HEK293 (cell line): ENCODE measurements around the gene CD40LG.

Experiments
- CTCF ChIA-PET: fragments of 350-600 bp; formaldehyde crosslinking; extraction: SDS; loops from one replicate; lab custom pipeline; 2021; ENCODE audit warnings: antibody characterized with exemption; lab: Yijun Ruan, JAX
- POLR2A ChIA-PET: fragments of 300-600 bp; formaldehyde crosslinking; extraction: SDS; loops from one replicate; lab custom pipeline; 2020; ENCODE audit warnings: antibody characterized with exemption, inconsistent platforms; lab: Yijun Ruan, JAX
- H3K27ac ChIP-seq: fragments of 200-500 bp; sonication (Bioruptor generic); 2 replicates; pipeline ENCODE4 v1.5.1; 2014; ENCODE audit warnings: low read depth, low read length, control low read depth, inconsistent platforms; ENCODE audit errors: extremely low read depth
- H3K36me3 ChIP-seq, 2 experiments: fragments of 200-500 bp in 1 of 2; sonication (Bioruptor generic) in 1 of 2; 1 replicate in 1 of 2; 2 replicates in 1 of 2; pipeline ENCODE4 v1.5.1; 2014 to 2017; ENCODE audit warnings: inconsistent platforms in 2 of 2, low read length in 2 of 2; ENCODE audit not compliant: control insufficient read depth in 2 of 2, insufficient read depth in 1 of 2
- H3K4me1 ChIP-seq: fragments of 200-500 bp; sonication (Bioruptor generic); 2 replicates; pipeline ENCODE4 v1.5.1; 2014; ENCODE audit warnings: mild to moderate bottlenecking, low read length, inconsistent platforms; ENCODE audit not compliant: control insufficient read depth, insufficient read depth
- H3K4me3 ChIP-seq: 2 replicates; pipeline ENCODE4 v1.5.1; 2011; ENCODE audit warnings: low read depth, mild to moderate bottlenecking, control low read depth, low read length, moderate library complexity
- H3K9me3 ChIP-seq: fragments of 200-500 bp; sonication (Bioruptor generic); 2 replicates; pipeline ENCODE4 v1.5.1; 2014; ENCODE audit warnings: low read depth, low read length, inconsistent platforms; ENCODE audit not compliant: control insufficient read depth, insufficient read depth
- BCL11B ChIP-seq: fragments of 450-650 bp; formaldehyde crosslinking; IDR thresholded peaks from 2 replicates; pipeline ENCODE4 v1.5.1; 2016; ENCODE audit warnings: low read depth, missing biosample characterization, missing genetic modification characterization
- HOXD13 ChIP-seq: sonication (generic); formaldehyde crosslinking; IDR thresholded peaks from 2 replicates; pipeline ENCODE4 v1.8.0; 2022; ENCODE audit warnings: missing genetic modification reagents, borderline replicate concordance
- IKZF3 ChIP-seq: fragments of 450-650 bp; IDR thresholded peaks from 2 replicates; pipeline ENCODE4 v1.5.0; 2018; ENCODE audit warnings: missing biosample characterization, mild to moderate bottlenecking, missing genetic modification characterization, moderate library complexity
- KLF7 ChIP-seq: fragments of 450-650 bp; formaldehyde crosslinking; IDR thresholded peaks from 2 replicates; pipeline ENCODE4 v1.5.1; 2016; ENCODE audit warnings: missing biosample characterization, missing genetic modification characterization, borderline replicate concordance
- REPIN1 ChIP-seq: fragments of 450-650 bp; formaldehyde crosslinking; IDR thresholded peaks from 2 replicates; pipeline ENCODE4 v1.5.1; 2017; ENCODE audit warnings: missing biosample characterization, missing genetic modification characterization, low read depth
- SCRT1 ChIP-seq: fragments of 450-650 bp; formaldehyde crosslinking; IDR thresholded peaks from 2 replicates; pipeline ENCODE4 v1.5.1; 2016; ENCODE audit warnings: missing biosample characterization, missing genetic modification characterization, borderline replicate concordance
- SP7 ChIP-seq: fragments of 450-650 bp; formaldehyde crosslinking; IDR thresholded peaks from 2 replicates; pipeline ENCODE4 v1.5.1; 2016; ENCODE audit warnings: missing biosample characterization, missing genetic modification characterization
- ZBTB7A ChIP-seq: fragments of 450-650 bp; formaldehyde crosslinking; IDR thresholded peaks from 2 replicates; pipeline ENCODE4 v1.5.1; 2016; ENCODE audit warnings: low read depth, missing biosample characterization, missing genetic modification characterization
- ZNF10 ChIP-seq: fragments of 450-650 bp; formaldehyde crosslinking; IDR thresholded peaks from 2 replicates; pipeline ENCODE4 v1.5.1; 2017; ENCODE audit warnings: missing biosample characterization, missing genetic modification characterization
- ZNF112 ChIP-seq: fragments of 450-650 bp; formaldehyde crosslinking; IDR thresholded peaks from 2 replicates; pipeline ENCODE4 v1.5.0; 2017; ENCODE audit warnings: missing biosample characterization, missing genetic modification characterization
- ZNF114 ChIP-seq: fragments of 450-650 bp; formaldehyde crosslinking; IDR thresholded peaks from 2 replicates; pipeline ENCODE4 v1.5.0; 2017; ENCODE audit warnings: missing biosample characterization, missing genetic modification characterization
- ZNF274 ChIP-seq, 2 experiments: fragments of 200-500 bp in 1 of 2; fragments of 450-650 bp in 1 of 2; sonication (Bioruptor generic) in 1 of 2; formaldehyde crosslinking in 1 of 2; IDR thresholded peaks; 2 replicates each; pipeline versions ENCODE4 v1.5.1 to v1.6.1; 2014 to 2016; ENCODE audit warnings: borderline replicate concordance in 1 of 2, inconsistent platforms in 1 of 2, low read length in 1 of 2, missing biosample characterization in 1 of 2, missing genetic modification characterization in 1 of 2
- ZNF341 ChIP-seq: fragments of 450-650 bp; formaldehyde crosslinking; IDR thresholded peaks from 2 replicates; pipeline ENCODE4; 2016; ENCODE audit warnings: low read depth, missing biosample characterization, missing genetic modification characterization
- ZNF350 ChIP-seq: fragments of 450-650 bp; formaldehyde crosslinking; IDR thresholded peaks from 2 replicates; pipeline ENCODE4 v1.5.0; 2017; ENCODE audit warnings: missing biosample characterization, mild to moderate bottlenecking, missing genetic modification characterization
- ZNF433 ChIP-seq: fragments of 450-650 bp; formaldehyde crosslinking; IDR thresholded peaks from 2 replicates; pipeline ENCODE4 v1.5.1; 2016; ENCODE audit warnings: missing biosample characterization, missing genetic modification characterization, low read depth
- ZNF501 ChIP-seq: fragments of 450-650 bp; formaldehyde crosslinking; IDR thresholded peaks from 2 replicates; pipeline ENCODE4 v1.5.1; 2016; ENCODE audit warnings: missing biosample characterization, missing genetic modification characterization
- ZNF544 ChIP-seq: fragments of 450-650 bp; formaldehyde crosslinking; IDR thresholded peaks from 2 replicates; pipeline ENCODE4 v1.5.0; 2017; ENCODE audit warnings: missing biosample characterization, missing genetic modification characterization
- ZNF621 ChIP-seq: fragments of 450-650 bp; formaldehyde crosslinking; IDR thresholded peaks from 2 replicates; pipeline ENCODE4 v1.5.1; 2017; ENCODE audit warnings: missing biosample characterization, missing genetic modification characterization
- ZNF629 ChIP-seq: fragments of 450-650 bp; formaldehyde crosslinking; IDR thresholded peaks from 2 replicates; pipeline ENCODE4 v1.5.1; 2017; ENCODE audit warnings: missing biosample characterization, missing genetic modification characterization
- ZNF707 ChIP-seq: fragments of 450-650 bp; formaldehyde crosslinking; IDR thresholded peaks from 2 replicates; pipeline ENCODE4 v1.5.1; 2016; ENCODE audit warnings: missing biosample characterization, missing genetic modification characterization
- ZSCAN30 ChIP-seq: fragments of 450-650 bp; IDR thresholded peaks from 2 replicates; pipeline ENCODE4 v1.5.1; 2018; ENCODE audit warnings: missing biosample characterization, mild to moderate bottlenecking, missing genetic modification characterization, moderate library complexity
- ZXDB ChIP-seq: fragments of 450-650 bp; formaldehyde crosslinking; IDR thresholded peaks from 2 replicates; pipeline ENCODE4 v1.5.1; 2016; ENCODE audit warnings: missing biosample characterization, missing genetic modification characterization
- TF ChIP-seq, protein P1 (sequence below): fragments of 450-650 bp; formaldehyde crosslinking; IDR thresholded peaks from 2 replicates; pipeline ENCODE4 v1.5.1; 2016; ENCODE audit warnings: missing biosample characterization, missing genetic modification characterization
- TF ChIP-seq, protein P2 (sequence below): fragments of 450-650 bp; formaldehyde crosslinking; IDR thresholded peaks from 2 replicates; pipeline ENCODE4 v1.5.1; 2016; ENCODE audit warnings: missing biosample characterization, missing genetic modification characterization, borderline replicate concordance
- TF ChIP-seq, protein P3 (sequence below): fragments of 450-650 bp; formaldehyde crosslinking; IDR thresholded peaks from 2 replicates; pipeline ENCODE4 v1.5.1; 2017; ENCODE audit warnings: missing biosample characterization, missing genetic modification characterization
- TF ChIP-seq, protein P4 (sequence below): fragments of 450-650 bp; formaldehyde crosslinking; IDR thresholded peaks from 2 replicates; pipeline ENCODE4 v1.5.1; 2017; ENCODE audit warnings: missing biosample characterization, missing genetic modification characterization
- TF ChIP-seq, protein P5 (sequence below): fragments of 450-650 bp; formaldehyde crosslinking; IDR thresholded peaks from 2 replicates; pipeline ENCODE4 v1.5.1; 2017; ENCODE audit warnings: missing biosample characterization, missing genetic modification characterization

CD40LG gene

DNA sequence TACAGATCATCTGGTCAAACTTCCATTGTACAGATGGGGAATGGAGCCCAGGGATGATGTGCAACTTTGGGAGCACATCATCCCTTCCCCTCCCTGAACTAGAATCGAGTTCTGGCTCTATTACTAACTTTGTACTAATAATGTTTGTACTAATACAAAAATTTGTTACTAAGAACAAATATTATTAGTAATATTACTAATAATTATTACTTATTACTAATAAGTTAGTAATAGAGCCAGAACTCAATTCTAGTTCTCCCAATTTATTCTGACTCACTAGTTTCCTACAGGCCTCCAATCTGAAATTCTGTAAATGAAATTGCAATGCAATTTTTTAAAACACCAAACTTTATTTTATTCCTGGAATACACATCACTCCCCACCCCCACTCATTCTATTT, 47.9 kb upstream of the CD40LG start:
- CTCF ChIA-PET = no interaction called here
- no peaks in the 10 kb centered on the region for H3K9me3 ChIP-seq
- no peaks in the 10 kb centered on the region for H3K36me3 ChIP-seq
- no peak overlapping the region for H3K4me3 ChIP-seq
- TF ChIP-seq ZBTB7A = no peak
- TF ChIP-seq, protein P1, sequence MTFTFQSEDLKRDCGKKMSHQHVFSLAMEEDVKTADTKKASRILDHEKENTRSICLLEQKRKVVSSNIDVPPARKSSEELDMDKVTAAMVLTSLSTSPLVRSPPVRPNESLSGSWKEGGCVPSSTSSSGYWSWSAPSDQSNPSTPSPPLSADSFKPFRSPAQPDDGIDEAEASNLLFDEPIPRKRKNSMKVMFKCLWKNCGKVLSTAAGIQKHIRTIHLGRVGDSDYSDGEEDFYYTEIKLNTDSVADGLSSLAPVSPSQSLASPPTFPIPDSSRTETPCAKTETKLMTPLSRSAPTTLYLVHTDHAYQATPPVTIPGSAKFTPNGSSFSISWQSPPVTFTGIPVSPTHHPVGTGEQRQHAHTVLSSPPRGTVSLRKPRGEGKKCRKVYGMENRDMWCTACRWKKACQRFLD (tag by site-specific recombination) = no peak
- TF ChIP-seq, protein P2, sequence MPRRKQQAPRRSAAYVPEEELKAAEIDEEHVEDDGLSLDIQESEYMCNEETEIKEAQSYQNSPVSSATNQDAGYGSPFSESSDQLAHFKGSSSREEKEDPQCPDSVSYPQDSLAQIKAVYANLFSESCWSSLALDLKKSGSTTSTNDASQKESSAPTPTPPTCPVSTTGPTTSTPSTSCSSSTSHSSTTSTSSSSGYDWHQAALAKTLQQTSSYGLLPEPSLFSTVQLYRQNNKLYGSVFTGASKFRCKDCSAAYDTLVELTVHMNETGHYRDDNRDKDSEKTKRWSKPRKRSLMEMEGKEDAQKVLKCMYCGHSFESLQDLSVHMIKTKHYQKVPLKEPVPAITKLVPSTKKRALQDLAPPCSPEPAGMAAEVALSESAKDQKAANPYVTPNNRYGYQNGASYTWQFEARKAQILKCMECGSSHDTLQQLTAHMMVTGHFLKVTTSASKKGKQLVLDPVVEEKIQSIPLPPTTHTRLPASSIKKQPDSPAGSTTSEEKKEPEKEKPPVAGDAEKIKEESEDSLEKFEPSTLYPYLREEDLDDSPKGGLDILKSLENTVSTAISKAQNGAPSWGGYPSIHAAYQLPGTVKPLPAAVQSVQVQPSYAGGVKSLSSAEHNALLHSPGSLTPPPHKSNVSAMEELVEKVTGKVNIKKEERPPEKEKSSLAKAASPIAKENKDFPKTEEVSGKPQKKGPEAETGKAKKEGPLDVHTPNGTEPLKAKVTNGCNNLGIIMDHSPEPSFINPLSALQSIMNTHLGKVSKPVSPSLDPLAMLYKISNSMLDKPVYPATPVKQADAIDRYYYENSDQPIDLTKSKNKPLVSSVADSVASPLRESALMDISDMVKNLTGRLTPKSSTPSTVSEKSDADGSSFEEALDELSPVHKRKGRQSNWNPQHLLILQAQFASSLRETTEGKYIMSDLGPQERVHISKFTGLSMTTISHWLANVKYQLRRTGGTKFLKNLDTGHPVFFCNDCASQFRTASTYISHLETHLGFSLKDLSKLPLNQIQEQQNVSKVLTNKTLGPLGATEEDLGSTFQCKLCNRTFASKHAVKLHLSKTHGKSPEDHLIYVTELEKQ (tag by site-specific recombination) = no peak
- TF ChIP-seq ZNF501 (tag by site-specific recombination) = no peak
- no peak for TF ChIP-seq ZNF350
- no peak for TF ChIP-seq ZNF112 (tag by site-specific recombination)
- TF ChIP-seq ZNF544 (tag by site-specific recombination) = no peak
- TF ChIP-seq, protein P3, sequence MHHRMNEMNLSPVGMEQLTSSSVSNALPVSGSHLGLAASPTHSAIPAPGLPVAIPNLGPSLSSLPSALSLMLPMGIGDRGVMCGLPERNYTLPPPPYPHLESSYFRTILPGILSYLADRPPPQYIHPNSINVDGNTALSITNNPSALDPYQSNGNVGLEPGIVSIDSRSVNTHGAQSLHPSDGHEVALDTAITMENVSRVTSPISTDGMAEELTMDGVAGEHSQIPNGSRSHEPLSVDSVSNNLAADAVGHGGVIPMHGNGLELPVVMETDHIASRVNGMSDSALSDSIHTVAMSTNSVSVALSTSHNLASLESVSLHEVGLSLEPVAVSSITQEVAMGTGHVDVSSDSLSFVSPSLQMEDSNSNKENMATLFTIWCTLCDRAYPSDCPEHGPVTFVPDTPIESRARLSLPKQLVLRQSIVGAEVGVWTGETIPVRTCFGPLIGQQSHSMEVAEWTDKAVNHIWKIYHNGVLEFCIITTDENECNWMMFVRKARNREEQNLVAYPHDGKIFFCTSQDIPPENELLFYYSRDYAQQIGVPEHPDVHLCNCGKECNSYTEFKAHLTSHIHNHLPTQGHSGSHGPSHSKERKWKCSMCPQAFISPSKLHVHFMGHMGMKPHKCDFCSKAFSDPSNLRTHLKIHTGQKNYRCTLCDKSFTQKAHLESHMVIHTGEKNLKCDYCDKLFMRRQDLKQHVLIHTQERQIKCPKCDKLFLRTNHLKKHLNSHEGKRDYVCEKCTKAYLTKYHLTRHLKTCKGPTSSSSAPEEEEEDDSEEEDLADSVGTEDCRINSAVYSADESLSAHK = no peak
- TF ChIP-seq, protein P4, sequence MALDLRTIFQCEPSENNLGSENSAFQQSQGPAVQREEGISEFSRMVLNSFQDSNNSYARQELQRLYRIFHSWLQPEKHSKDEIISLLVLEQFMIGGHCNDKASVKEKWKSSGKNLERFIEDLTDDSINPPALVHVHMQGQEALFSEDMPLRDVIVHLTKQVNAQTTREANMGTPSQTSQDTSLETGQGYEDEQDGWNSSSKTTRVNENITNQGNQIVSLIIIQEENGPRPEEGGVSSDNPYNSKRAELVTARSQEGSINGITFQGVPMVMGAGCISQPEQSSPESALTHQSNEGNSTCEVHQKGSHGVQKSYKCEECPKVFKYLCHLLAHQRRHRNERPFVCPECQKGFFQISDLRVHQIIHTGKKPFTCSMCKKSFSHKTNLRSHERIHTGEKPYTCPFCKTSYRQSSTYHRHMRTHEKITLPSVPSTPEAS (tag by site-specific recombination) = no peak
- TF ChIP-seq, protein P5, sequence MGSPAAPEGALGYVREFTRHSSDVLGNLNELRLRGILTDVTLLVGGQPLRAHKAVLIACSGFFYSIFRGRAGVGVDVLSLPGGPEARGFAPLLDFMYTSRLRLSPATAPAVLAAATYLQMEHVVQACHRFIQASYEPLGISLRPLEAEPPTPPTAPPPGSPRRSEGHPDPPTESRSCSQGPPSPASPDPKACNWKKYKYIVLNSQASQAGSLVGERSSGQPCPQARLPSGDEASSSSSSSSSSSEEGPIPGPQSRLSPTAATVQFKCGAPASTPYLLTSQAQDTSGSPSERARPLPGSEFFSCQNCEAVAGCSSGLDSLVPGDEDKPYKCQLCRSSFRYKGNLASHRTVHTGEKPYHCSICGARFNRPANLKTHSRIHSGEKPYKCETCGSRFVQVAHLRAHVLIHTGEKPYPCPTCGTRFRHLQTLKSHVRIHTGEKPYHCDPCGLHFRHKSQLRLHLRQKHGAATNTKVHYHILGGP (tag by site-specific recombination) = no peak
- TF ChIP-seq ZNF707 (tag by site-specific recombination) = no peak
- TF ChIP-seq SCRT1 (tag by site-specific recombination) = no peak
- no peak for TF ChIP-seq ZNF274 (IDR thresholded peaks at IDR 0.05; ENCODE audit: low read length)
- no peak for TF ChIP-seq ZNF274 (tag by site-specific recombination; IDR thresholded peaks at IDR 0.05; ENCODE audit: borderline replicate concordance)
- TF ChIP-seq, all 188 proteins: peak for 0
- Histone ChIP-seq H3K27ac (no peak overlapping the region), H3K4me1 (no peaks in the 10 kb centered on the region)
- POLR2A ChIA-PET = no interaction called here

DNA sequence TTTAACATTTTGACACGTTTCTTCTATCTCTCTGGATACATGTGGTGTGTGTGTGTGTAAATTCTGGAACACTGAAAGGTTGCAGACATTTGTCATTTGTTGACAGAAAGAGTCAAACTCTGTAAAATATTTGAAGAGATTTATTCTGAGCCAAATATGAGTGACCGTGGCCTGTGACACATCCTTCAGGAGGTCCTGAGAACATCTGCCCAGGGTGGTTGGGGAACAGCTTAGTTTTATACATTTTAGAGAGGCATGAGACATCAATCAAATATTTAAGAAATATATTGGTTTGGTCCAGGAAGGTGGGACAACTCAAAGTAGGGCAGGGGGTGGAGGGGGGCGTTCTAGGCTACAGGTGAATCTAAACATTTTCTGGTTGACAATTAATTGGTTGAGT, 40.7 kb upstream of the CD40LG start:
- Histone ChIP-seq H3K4me3 (no peak overlapping the region), H3K27ac (no peak overlapping the region), H3K9me3 (no peaks in the 10 kb centered on the region), H3K36me3 (no peaks in the 10 kb centered on the region), H3K4me1 (no peaks in the 10 kb centered on the region)
- TF ChIP-seq BCL11B (no peak), ZXDB (tag by site-specific recombination) (no peak), ZNF707 (tag by site-specific recombination) (no peak), ZNF10 (no peak), REPIN1 (no peak), ZSCAN30 (tag by site-specific recombination) (no peak), ZNF341 (tag by site-specific recombination) (no peak), KLF7 (tag by site-specific recombination) (no peak), IKZF3 (tag by site-specific recombination) (no peak), SP7 (tag by site-specific recombination) (no peak), ZNF114 (tag by site-specific recombination) (no peak), ZNF629 (tag by site-specific recombination) (no peak), ZNF621 (no peak), HOXD13 (CRISPR knock-in tag) (no peak), ZNF433 (tag by site-specific recombination) (no peak)
- CTCF ChIA-PET = interaction anchor here (1.0 to 3.0 kb wide), 2 partner anchors 22 to 88 kb away, joined by 3 to 21 read pairs; no protein-coding TSS in a partner anchor
- POLR2A ChIA-PET = no interaction called here
